Subcutaneous adipose tissue (tissue), 4 donors: Measurements from ENCODE around the gene ROR1. TPM values are rescaled to one million over a fixed set of nuclear protein-coding genes. Genes with fewer than 3 reads are reported as not detected.

ENCODE experiments used
- CTCF ChIP-seq: fragments of 450-650 bp; IDR thresholded peaks from one replicate; pipeline ENCODE4 v1.5.1; 2016; ENCODE audit warnings: low read depth, mild to moderate bottlenecking, control low read depth, antibody characterized with exemption, moderate library complexity
- total RNA-seq, 4 donors: library from RNA; depleted of rRNA; stranded (reverse); fragments of >200 nt; gene quantifications; one replicate each; pipeline ENCODE4 v1.1.0, GENCODE V29; 2016

The ROR1 gene
- total RNA-seq, 4 donors from 2014 or later, result 5.8 to 10.2 (median 8.6) TPM

- no peak for TF ChIP-seq CTCF
Observed at GRCh38 chr1:63817700-63818099, 43.9 kb downstream of the ROR1 start.

GRCh38 chr1:63818567-63819325 is 44.9 kb downstream of the ROR1 start:
- TF ChIP-seq CTCF, result no peak

- no peak for TF ChIP-seq CTCF
Observed at GRCh38 chr1:63819795-63820194, 46.0 kb downstream of the ROR1 start.

- no peak for TF ChIP-seq CTCF
Observed at GRCh38 chr1:63821091-63822005, 47.5 kb downstream of the ROR1 start.

- no peak for TF ChIP-seq CTCF
Observed at GRCh38 chr1:63822540-63822939, 48.7 kb downstream of the ROR1 start.

- no peak for TF ChIP-seq CTCF
Observed at GRCh38 chr1:63824451-63824850, 50.6 kb downstream of the ROR1 start.

- no peak for TF ChIP-seq CTCF
Observed at GRCh38 chr1:63825111-63825510, 51.3 kb downstream of the ROR1 start.
